NCI-H1105 treated with DMSO at 0.1 percent for 48 hours (cell line): ENCODE measurements around the gene TMEM132D.

Experiments
- DNase-seq: peaks from one replicate; lab custom pipeline; 2025; lab: John Stamatoyannopoulos, UW

TMEM132D gene

GRCh38 chr12:129873111-129873832, 30.6 kb downstream of the TMEM132D start:
- DNase-seq: no peak

DNA sequence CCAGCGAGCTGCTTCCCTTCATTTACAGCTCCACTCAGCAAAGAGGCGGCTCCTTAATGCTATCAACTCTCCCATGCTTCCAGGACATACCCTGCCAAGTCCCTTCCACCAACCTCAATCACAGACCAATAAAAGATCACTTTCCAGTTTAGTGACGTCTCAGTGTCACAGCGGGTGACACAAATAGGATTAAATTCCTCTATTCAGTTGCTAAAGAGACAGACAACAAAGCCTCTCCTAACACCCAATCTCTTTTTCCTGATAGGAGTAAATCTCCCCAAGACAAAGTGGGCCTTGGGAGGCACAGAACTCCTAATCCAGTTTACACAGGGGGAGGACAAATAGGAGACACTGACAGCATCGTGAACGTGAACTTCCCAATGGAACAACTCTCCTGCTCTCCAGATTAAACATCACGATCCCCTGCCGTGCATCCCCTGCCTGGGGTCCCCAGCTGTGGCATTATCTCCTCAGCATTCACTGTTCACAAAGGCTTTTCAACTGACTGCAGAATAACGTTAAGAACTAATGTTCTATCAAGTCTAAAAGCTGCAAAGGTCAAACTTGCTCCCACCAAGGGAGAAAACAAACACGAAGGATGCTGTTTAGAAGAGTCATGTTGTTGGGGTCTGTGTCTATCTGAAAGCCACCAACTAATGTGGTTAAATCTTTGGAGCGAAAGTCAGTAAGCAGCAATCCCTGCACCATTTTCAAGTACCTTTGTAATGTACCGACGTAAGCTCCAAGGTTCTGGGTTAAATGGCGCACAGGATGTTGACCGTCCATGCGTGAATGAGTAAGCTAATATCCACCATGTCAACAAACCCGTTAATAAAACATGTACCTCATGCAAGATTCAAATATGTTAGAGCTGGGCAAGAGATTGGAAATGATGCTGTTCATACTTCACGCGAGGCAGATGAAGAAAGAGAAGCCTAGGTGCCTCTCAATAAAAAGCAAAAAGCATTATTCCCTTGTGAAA, 31.5 kb downstream of the TMEM132D start:
- no peak for DNase-seq

GRCh38 chr12:129870796-129871195, 33.0 kb downstream of the TMEM132D start:
- no peak for DNase-seq

- no peak for DNase-seq
These were observed 33.7 kb downstream of the TMEM132D start for GRCh38 chr12:129870136-129870535.

DNA sequence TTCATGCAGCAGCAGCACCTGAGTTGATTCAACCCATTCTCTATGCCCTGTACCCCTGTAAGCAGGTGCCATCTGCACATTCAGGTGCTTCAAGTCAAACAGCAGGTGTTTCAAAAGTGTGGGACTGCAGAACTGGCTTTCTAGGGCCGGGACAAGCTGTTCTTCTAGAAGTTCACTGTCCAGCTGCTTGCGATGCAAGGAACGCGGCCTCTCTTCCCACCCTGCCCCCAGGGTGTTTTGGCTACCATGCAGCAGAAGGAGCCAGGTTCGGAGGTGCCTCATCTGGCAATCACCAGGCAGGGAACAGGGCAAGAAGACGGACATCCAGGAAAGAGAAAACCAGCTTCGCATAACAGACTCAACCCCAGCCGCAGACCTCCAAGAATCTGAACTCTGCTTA, 35.2 kb downstream of the TMEM132D start:
- DNase-seq: no peak

DNA sequence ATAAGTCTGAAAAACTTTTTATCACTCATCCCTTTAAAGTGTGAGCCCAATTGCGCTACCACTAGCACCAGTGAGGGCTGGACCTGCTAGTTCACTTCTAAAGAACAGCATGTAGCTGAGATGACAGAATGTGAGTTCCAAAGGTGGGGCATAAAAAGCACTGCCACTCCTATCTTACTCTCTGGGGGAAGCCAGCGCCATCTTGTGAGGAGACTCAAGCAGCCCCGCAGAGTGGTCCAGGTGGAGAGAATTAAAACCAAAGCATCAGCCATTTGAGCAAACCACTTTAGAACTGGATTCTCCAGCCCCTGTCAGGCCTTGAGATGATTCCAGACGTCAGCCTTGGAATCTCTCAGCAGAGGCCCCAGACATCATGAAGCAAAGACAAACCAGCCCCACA, 39.9 kb downstream of the TMEM132D start:
- DNase-seq: no peak

GRCh38 chr12:129862561-129863175, 41.2 kb downstream of the TMEM132D start:
- no peak for DNase-seq

DNA sequence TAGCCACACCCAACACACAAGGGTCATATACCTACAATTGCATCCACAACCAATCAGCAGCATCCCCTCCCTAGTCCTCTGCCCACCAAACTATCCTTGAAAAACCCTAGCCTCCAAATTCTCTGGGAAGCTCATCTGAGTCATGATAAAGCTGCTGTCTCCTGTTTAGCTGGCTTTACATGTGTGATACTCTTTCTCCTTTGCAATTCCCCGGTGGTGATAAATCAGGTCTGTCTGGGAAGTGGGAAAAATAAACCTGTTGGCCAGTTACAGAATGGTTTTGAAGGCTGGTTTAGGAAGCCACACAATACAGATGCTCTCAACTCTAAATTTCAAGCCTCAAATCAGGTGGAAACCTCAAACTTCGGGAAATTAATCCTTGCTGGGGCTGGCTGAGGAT, 41.9 kb downstream of the TMEM132D start:
- DNase-seq: no peak

GRCh38 chr12:129854591-129854990, 49.2 kb downstream of the TMEM132D start:
- no peak for DNase-seq

DNA sequence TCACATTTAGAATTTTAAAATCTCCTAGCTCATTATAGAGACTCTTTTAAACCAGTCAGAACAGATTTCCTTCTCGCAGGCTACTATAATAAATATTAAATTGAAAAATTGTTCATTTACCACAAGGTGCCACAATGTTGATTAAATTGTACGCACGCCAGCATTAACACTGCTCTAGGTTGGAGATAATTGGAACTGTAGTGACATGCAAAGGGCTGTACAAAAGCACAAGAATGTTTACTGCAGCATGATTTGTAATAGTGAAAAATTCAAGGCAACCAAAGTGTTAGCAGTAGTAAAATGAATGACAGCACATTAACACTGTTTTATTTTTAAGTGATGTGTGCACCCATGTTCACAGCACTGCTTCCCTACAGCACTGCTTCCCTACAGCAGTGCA, 52.5 kb downstream of the TMEM132D start:
- no peak for DNase-seq

GRCh38 chr12:129848876-129849275, 54.9 kb downstream of the TMEM132D start:
- no peak for DNase-seq

DNA sequence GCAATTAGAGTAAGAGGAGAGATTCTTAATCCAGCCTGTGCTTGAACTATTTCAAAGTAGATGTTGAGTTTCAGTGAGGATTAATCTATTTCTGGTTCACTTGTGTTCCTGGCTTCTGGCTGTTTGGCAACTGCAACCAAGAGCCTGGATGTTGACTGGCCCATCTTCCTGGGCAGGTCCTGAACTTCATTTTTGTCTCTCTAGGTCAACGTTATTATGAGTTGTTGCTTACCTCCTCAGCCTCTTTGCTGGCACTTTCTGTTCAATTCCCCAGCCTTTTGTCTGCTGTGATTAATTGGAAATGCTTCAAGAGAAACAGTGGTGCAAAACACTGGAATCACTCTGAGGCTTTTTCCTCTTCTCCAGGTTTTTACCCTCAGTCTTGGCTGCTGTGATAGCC, 56.8 kb downstream of the TMEM132D start:
- DNase-seq: no peak

GRCh38 chr12:129844662-129845220, 59.1 kb downstream of the TMEM132D start:
- no peak for DNase-seq

- no peak for DNase-seq
These were observed 62.6 kb downstream of the TMEM132D start for GRCh38 chr12:129841251-129841650.

- no peak for DNase-seq
These were observed 63.5 kb downstream of the TMEM132D start for GRCh38 chr12:129840145-129840884.

DNA sequence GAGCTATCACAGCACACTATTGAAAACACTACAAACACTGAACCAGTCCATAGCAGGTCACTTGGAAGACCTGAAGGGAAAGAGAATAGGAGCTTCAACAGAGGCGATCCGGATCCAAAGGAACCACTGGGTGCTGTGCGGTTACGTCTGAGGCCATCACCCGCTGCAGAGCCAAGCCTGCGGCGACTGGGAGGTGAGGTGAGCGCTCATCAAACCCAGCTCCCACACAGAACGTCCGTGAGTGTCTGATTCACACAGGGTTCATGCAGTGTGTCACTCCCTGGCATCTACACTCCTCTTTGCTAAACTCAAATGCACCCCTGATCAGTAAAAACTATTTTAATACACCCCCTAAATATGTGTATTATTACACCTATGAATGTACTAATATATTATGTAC, 64.1 kb downstream of the TMEM132D start:
- no peak for DNase-seq

- DNase-seq: no peak
These were observed 72.5 kb downstream of the TMEM132D start for GRCh38 chr12:129831294-129831693.

DNA sequence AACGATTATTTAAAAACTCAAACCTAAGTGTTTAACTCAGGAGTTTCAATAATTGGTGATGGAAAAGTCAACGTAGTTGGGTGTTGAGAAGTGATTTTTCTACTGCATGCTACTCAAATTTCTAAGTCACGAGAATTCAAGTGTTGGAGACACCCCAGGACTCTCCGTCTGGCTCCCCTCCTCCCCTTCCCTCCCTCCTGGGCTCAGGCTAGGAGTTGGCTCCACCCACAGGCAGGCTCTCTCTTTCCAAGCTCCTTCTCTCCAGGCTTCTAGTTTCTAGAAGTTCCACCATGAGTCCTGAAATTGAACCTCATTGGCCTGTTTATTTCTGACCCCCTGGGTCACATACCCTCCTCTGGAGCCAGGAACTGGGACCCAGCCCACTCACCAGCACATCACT, 73.0 kb downstream of the TMEM132D start:
- DNase-seq: no peak

- DNase-seq: no peak
These were observed 75.9 kb downstream of the TMEM132D start for GRCh38 chr12:129827866-129828384.

- no peak for DNase-seq
These were observed 76.5 kb downstream of the TMEM132D start for GRCh38 chr12:129827102-129827865.

DNA sequence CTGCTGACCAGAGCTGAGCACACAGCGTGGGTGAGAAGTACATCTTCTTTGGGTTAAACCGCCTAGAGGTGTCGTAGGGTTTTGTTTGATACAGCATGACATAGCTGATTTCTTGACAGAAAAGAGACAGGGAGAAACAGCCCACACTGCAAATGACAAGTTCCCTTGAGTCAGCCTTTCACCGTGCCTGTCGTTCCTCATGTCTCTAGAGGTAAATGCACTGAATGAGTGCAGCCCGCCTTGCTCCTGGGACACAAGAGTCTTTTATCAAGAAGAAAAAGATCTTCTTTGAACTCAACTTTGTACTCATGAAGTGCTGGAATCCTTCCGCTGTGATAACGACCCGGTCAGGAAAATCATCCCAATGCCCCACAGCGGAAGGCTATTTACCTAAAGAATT, 77.6 kb downstream of the TMEM132D start:
- DNase-seq: no peak
